T-helper 17 cell (primary cell): ENCODE results near the gene IL23R. TPM values are rescaled to one million over a fixed set of nuclear protein-coding genes. Genes with fewer than 3 reads are reported as not detected.
A peak's percentile ranks its signal among the peaks of the same experiment; 100 is the strongest.
"Not testable (repeated sequence)": the region's sequence is repeated elsewhere in the genome, so short reads cannot be mapped to it uniquely, and the experiment has no call there.

ENCODE experiments used
- ATAC-seq: fragments of 150-1000 bp; cut with Tn5 transposase; 2 replicates; pipeline ENCODE4 v1.10.0; 2021; ENCODE audit warnings: mild to moderate bottlenecking, moderate library complexity
- DNase-seq, 3 donors: peaks; one replicate each; pipeline versions ENCODE4 v3.0.0 to v3.0.0-alpha.2; 2020 to 2021
- H3K9me3 ChIP-seq: one replicate; pipeline ENCODE4 v1.7.0; 2013; ENCODE audit warnings: low read length, mild to moderate bottlenecking; ENCODE audit not compliant: control insufficient read depth, poor library complexity, severe bottlenecking
- H3K27ac Mint-ChIP-seq: one replicate; pipeline ENCODE4 v1.8.0; 2022; ENCODE audit warnings: mild to moderate bottlenecking, moderate library complexity, mixed read lengths
- H3K27me3 Mint-ChIP-seq: one replicate; pipeline ENCODE4 v1.8.0; 2022; ENCODE audit warnings: mixed read lengths
- H3K36me3 Mint-ChIP-seq: one replicate; pipeline ENCODE4 v1.8.0; 2022; ENCODE audit warnings: low read depth, mixed read lengths
- H3K4me1 Mint-ChIP-seq: one replicate; pipeline ENCODE4 v1.8.0; 2022; ENCODE audit warnings: mild to moderate bottlenecking, mixed read lengths
- H3K4me3 Mint-ChIP-seq: one replicate; pipeline ENCODE4 v1.8.0; 2022; ENCODE audit warnings: mild to moderate bottlenecking, moderate library complexity, mixed read lengths
- total RNA-seq, 4 donors: library from RNA in 2 of 4; stranded (reverse) in 2 of 4; gene quantifications; one replicate each; pipeline ENCODE4 v1.2.3 and lab custom pipeline; 2022 to 2026

The IL23R gene
- total RNA-seq, 2 donors from 2014 or later: 2.4 to 2.8 TPM

DNA sequence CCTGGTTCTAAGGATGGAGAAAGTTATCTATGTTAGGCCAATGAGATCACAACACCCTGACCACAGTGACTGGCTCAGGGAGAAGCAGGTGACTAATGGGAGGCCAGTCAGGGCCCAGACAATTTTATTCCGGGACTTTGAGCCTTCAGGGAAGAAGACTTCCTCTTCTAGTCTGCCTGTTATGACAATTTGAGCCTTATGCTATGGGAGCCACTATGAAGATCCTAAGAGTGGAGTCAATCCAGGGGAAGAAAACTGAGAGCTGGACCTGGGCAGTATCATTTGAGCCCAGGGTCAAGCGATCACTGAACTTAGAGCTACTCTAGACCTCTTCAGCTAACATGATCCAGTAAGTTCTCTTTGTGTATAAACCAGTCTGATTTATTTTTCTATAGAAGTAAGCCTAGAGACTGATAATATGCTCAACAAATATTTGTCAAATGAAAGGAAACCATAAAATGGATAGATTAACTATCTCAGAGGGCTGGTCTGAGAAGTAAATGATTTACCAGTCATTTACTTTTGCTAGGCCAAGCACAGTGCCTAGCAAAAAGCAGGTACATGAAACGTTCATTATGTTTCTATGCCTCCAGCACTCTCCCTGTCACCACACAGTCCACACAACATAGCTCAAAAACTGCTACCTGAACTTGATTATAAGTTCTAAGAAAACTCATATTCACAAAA is 27.3 kb upstream of the IL23R start:
- no peak overlapping the region for H3K27ac Mint-ChIP-seq
- ATAC-seq: no peak

DNA sequence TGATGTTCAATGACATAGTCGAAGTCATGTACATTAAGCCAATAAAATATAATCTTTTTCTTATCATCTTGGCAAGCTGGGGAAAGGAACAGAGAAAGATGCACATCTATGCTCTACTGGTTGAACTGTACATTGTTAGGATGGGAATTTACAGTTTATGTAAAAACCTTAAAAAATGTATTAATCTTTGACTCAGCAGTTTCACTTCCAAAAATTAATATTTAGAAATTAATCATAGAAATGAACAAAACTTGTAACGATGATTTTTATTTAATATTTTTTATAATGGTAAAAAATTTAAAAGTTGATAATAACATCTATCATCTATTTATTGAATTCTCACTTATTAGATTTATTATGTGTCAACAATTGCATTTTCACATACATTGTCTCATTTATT is 25.8 kb upstream of the IL23R start:
- H3K27ac Mint-ChIP-seq: no peak overlapping the region
- no peaks in the 10 kb centered on the region for H3K9me3 ChIP-seq
- peaks cover 10% of the 10 kb centered on the region for H3K27me3 Mint-ChIP-seq
- no peak overlapping the region for H3K4me3 Mint-ChIP-seq
- H3K4me1 Mint-ChIP-seq: peaks cover 18% of the 10 kb centered on the region
- ATAC-seq (no peak), DNase-seq (no peak)
- peaks cover 4% of the 10 kb centered on the region for H3K36me3 Mint-ChIP-seq

More for the DNA sequence above, 27.3 kb upstream of the IL23R start:
- DNase-seq: no peak
- no peaks in the 10 kb centered on the region for H3K9me3 ChIP-seq
- peaks cover 14% of the 10 kb centered on the region for H3K4me1 Mint-ChIP-seq
- H3K36me3 Mint-ChIP-seq: peaks cover 2% of the 10 kb centered on the region
- H3K4me3 Mint-ChIP-seq: no peak overlapping the region
- peaks cover 21% of the 10 kb centered on the region for H3K27me3 Mint-ChIP-seq

DNA sequence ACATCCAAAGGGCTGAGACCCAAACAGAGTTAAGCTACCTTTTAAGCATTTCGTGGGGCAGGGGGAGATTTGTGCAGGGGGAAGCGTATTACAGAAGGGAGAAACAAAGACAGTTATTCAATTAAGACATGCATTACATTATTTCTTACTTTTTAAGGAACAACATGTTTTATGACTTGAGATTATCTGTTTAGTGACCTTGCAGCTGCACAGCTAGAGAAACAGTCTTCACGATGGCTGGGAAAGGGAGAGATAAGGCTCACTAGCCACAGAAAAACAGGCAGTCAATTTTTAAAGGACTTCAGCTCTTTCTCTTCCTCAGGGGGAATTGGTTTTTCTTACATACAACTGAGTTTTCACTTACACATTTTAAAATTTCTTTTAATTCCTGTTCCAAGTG is 24.4 kb upstream of the IL23R start:
- H3K36me3 Mint-ChIP-seq, H3K27me3 Mint-ChIP-seq, H3K9me3 ChIP-seq, H3K27ac Mint-ChIP-seq, ATAC-seq, DNase-seq: not testable (repeated sequence)
- peaks cover 27% of the 10 kb centered on the region for H3K4me1 Mint-ChIP-seq
- peak overlapping the region; percentile 31 for H3K4me3 Mint-ChIP-seq

GRCh38 chr1:67142931-67143330 is 23.3 kb upstream of the IL23R start:
- H3K9me3 ChIP-seq: no peaks in the 10 kb centered on the region
- ATAC-seq: peak; percentile 40
- peak overlapping the region; percentile 28 for H3K4me3 Mint-ChIP-seq
- H3K4me1 Mint-ChIP-seq: peaks cover 27% of the 10 kb centered on the region
- H3K27ac Mint-ChIP-seq: peak overlapping the region; percentile 75
- DNase-seq: no peak
- peaks cover 4% of the 10 kb centered on the region for H3K36me3 Mint-ChIP-seq
- peaks cover 9% of the 10 kb centered on the region for H3K27me3 Mint-ChIP-seq

DNA sequence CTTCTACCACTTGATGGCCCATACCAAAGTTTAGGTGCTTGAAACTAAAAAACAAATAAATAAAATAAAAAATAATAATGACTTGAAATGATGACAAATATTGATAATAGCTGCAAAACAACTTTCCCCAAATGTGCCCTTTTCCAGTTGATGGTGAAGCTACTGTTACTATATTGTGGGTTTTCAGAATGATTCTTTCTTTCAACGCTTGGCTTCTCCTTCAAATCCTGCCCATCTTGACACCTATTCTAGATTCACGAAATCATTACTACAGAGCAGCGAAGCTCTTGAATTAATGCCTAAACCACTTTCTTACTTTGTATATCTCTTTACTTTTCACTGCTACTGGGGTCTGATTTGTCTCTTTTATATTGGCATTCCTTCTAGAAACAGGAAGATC is 22.3 kb upstream of the IL23R start:
- Mint-ChIP-seq H3K4me1 (peaks cover 31% of the 10 kb centered on the region), H3K27ac (no peak overlapping the region), H3K36me3 (peaks cover 2% of the 10 kb centered on the region), H3K27me3 (no peaks in the 10 kb centered on the region), H3K4me3 (no peak overlapping the region)
- DNase-seq (no peak), ATAC-seq (no peak)
- no peaks in the 10 kb centered on the region for H3K9me3 ChIP-seq

GRCh38 chr1:67144696-67145095 is 21.6 kb upstream of the IL23R start:
- H3K4me3 Mint-ChIP-seq: peak overlapping the region; percentile 79
- peaks cover 37% of the 10 kb centered on the region for H3K4me1 Mint-ChIP-seq
- ATAC-seq: peak; percentile 50

GRCh38 chr1:67146101-67146500 is 20.2 kb upstream of the IL23R start:
- H3K27ac Mint-ChIP-seq: peak overlapping the region; percentile 9
- no peak overlapping the region for H3K4me3 Mint-ChIP-seq
- ATAC-seq (peak; percentile 55), DNase-seq (no peak)
- peaks cover 37% of the 10 kb centered on the region for H3K4me1 Mint-ChIP-seq
- H3K36me3 Mint-ChIP-seq: peaks cover 2% of the 10 kb centered on the region
- H3K9me3 ChIP-seq: no peaks in the 10 kb centered on the region
- no peaks in the 10 kb centered on the region for H3K27me3 Mint-ChIP-seq

More at GRCh38 chr1:67144696-67145095, 21.6 kb upstream of the IL23R start:
- no peaks in the 10 kb centered on the region for H3K27me3 Mint-ChIP-seq
- H3K27ac Mint-ChIP-seq: peak overlapping the region; percentile 51
- H3K9me3 ChIP-seq: no peaks in the 10 kb centered on the region
- H3K36me3 Mint-ChIP-seq: peaks cover 2% of the 10 kb centered on the region
- no peak for DNase-seq

DNA sequence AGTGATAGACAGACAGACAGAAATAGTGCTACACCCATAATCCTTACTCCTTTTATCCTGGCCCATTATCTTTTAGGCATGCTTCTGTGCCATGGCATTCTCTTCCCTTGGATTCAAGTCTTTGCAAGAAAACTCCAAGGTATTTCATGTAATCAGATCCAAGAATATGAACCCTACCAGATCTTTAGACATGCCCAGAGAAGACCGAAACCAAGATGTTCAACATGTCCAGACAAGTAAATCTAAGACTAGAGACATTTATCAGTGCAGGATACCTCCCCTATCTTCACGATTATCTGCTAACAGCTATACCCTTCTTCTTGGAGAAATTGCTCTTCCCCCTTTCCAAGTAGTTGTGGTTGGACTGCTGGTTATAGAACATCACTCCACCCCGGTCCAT is 19.7 kb upstream of the IL23R start:
- Mint-ChIP-seq H3K36me3 (peaks cover 2% of the 10 kb centered on the region), H3K4me1 (peaks cover 37% of the 10 kb centered on the region), H3K4me3 (no peak overlapping the region), H3K27me3 (no peaks in the 10 kb centered on the region), H3K27ac (peak overlapping the region; percentile 9)
- no peaks in the 10 kb centered on the region for H3K9me3 ChIP-seq
- DNase-seq (no peak), ATAC-seq (no peak)

GRCh38 chr1:67147973-67148372 is 18.3 kb upstream of the IL23R start:
- ATAC-seq, H3K4me3 Mint-ChIP-seq, H3K27me3 Mint-ChIP-seq, DNase-seq, H3K9me3 ChIP-seq, H3K27ac Mint-ChIP-seq, H3K36me3 Mint-ChIP-seq: not testable (repeated sequence)
- peaks cover 35% of the 10 kb centered on the region for H3K4me1 Mint-ChIP-seq

GRCh38 chr1:67148516-67149178 is 17.6 kb upstream of the IL23R start:
- Mint-ChIP-seq H3K4me3 (no peak overlapping the region), H3K36me3 (peaks cover 4% of the 10 kb centered on the region), H3K27ac (no peak overlapping the region), H3K27me3 (peaks cover 2% of the 10 kb centered on the region), H3K4me1 (peaks cover 28% of the 10 kb centered on the region)
- H3K9me3 ChIP-seq: no peaks in the 10 kb centered on the region
- ATAC-seq (peak; percentile 21), DNase-seq (no peak)

- DNase-seq: no peak
- H3K27ac Mint-ChIP-seq: no peak overlapping the region
- no peak overlapping the region for H3K4me3 Mint-ChIP-seq
- H3K9me3 ChIP-seq: no peaks in the 10 kb centered on the region
- ATAC-seq: peak; percentile 83
- peaks cover 7% of the 10 kb centered on the region for H3K27me3 Mint-ChIP-seq
- H3K4me1 Mint-ChIP-seq: peaks cover 24% of the 10 kb centered on the region
- H3K36me3 Mint-ChIP-seq: peaks cover 4% of the 10 kb centered on the region
These were observed 17.0 kb upstream of the IL23R start for GRCh38 chr1:67149179-67149770.

DNA sequence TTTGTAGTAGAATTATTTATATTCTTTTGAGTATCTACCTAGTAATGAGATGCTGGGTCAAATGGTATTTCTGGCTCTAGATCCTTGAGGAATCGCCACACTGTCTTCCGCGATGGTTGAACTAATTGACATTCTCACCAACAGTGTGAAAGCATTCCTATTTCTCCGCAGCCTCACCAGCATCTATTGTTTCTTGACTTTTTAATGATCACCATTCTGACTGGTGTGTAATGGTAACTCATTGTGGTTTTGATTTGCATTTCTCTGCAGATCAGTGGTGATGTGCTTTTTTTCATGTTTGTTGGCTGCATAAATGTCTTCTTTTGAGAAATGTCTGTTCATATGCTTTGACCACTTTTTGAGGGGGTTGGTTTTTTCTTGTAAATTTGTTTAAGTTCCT is 15.3 kb upstream of the IL23R start:
- peaks cover 7% of the 10 kb centered on the region for H3K27me3 Mint-ChIP-seq
- no peaks in the 10 kb centered on the region for H3K9me3 ChIP-seq
- peaks cover 2% of the 10 kb centered on the region for H3K36me3 Mint-ChIP-seq
- DNase-seq (no peak), ATAC-seq (no peak)
- peaks cover 19% of the 10 kb centered on the region for H3K4me1 Mint-ChIP-seq
- H3K27ac Mint-ChIP-seq: no peak overlapping the region
- H3K4me3 Mint-ChIP-seq: no peak overlapping the region

GRCh38 chr1:67158401-67158800 is 7.9 kb upstream of the IL23R start:
- H3K4me3 Mint-ChIP-seq: no peak overlapping the region
- H3K9me3 ChIP-seq: no peaks in the 10 kb centered on the region
- H3K27me3 Mint-ChIP-seq: peaks cover 12% of the 10 kb centered on the region
- peaks cover 12% of the 10 kb centered on the region for H3K4me1 Mint-ChIP-seq
- no peak overlapping the region for H3K27ac Mint-ChIP-seq
- no peak for DNase-seq
- peaks cover 3% of the 10 kb centered on the region for H3K36me3 Mint-ChIP-seq
- ATAC-seq: no peak
